SK-N-MC (cell line): ENCODE data around the gene ARMC8.

ENCODE experiments used
- EZH2 ChIP-seq: fragments of 200-600 bp; sonication (generic); IDR thresholded peaks from one replicate; pipeline ENCODE4 v1.6.1; 2017; ENCODE audit warnings: antibody characterized with exemption
- FOXP2 ChIP-seq: optimal IDR thresholded peaks from 2 replicates; pipeline ENCODE3; 2011; ENCODE audit warnings: mild to moderate bottlenecking, moderate library complexity; ENCODE audit not compliant: insufficient read depth; ENCODE audit errors: extremely low read length, control extremely low read depth
- POLR2AphosphoS5 ChIP-seq: IDR thresholded peaks from 2 replicates; pipeline ENCODE4 v1.6.1; 2012; ENCODE audit warnings: mild to moderate bottlenecking, low read depth, low read length, borderline replicate concordance

DNA sequence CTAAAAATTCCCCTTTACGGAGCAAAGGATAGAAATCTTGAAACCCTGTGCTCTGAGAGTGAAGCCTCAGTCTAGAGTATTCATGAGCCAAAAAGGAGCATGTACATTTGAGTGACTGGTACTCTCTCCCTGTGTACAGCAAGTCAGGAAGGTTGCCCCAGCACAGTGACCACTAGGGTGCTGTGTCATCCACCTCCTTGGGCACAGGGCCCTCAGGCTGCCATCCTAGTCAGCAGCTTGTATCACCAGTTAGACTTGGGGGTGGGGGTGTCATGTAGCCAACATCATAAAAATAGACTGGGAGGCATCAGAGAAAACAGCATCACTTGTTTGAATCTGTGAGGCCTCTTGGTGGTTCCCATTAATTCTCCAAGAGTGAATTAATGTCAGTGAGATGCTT, 130.6 kb downstream of the ARMC8 start:
- no peak for TF ChIP-seq EZH2
- TF ChIP-seq POLR2AphosphoS5: no peak
- TF ChIP-seq FOXP2: no peak
